WTC11 (cell line): ENCODE results near the gene ISLR.

Source experiments
- TF ChIP-seq, protein P1 (sequence below): fragments of 200-600 bp; IDR thresholded peaks from 2 replicates; pipeline ENCODE4 v1.8.0; 2022; ENCODE audit warnings: antibody characterized with exemption
- TF ChIP-seq, protein P2 (sequence below): sonication (generic); formaldehyde crosslinking; conservative IDR thresholded peaks from 2 replicates; pipeline ENCODE4 v1.8.1; 2022; ENCODE audit warnings: mild to moderate bottlenecking, missing genetic modification reagents
- TF ChIP-seq, protein P3 (sequence below): sonication (generic); formaldehyde crosslinking; IDR thresholded peaks from 2 replicates; pipeline ENCODE4 v1.8.1; 2023; ENCODE audit warnings: mild to moderate bottlenecking, moderate library complexity, missing genetic modification reagents

DNA sequence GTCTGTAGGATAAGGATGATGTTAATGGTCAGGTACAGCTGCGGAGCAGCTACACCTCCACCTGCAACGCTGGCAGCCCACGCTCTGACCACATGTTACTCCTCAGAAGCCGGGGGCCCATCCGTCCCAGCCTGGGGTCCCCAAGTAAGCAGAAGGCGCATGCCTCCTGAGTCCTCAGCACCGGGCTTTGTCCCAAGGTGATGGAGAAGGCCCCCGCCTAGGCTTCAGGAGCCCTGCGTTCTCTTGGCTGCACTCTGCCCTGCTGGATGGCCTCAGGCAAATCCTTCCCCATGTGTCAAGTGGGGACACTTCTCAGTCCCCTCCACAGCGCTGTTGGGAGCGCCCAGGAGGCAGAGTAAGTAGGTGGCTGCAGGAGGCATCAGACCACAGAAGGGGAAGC, 14.7 kb downstream of the ISLR start:
- TF ChIP-seq, protein P1, sequence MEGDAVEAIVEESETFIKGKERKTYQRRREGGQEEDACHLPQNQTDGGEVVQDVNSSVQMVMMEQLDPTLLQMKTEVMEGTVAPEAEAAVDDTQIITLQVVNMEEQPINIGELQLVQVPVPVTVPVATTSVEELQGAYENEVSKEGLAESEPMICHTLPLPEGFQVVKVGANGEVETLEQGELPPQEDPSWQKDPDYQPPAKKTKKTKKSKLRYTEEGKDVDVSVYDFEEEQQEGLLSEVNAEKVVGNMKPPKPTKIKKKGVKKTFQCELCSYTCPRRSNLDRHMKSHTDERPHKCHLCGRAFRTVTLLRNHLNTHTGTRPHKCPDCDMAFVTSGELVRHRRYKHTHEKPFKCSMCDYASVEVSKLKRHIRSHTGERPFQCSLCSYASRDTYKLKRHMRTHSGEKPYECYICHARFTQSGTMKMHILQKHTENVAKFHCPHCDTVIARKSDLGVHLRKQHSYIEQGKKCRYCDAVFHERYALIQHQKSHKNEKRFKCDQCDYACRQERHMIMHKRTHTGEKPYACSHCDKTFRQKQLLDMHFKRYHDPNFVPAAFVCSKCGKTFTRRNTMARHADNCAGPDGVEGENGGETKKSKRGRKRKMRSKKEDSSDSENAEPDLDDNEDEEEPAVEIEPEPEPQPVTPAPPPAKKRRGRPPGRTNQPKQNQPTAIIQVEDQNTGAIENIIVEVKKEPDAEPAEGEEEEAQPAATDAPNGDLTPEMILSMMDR: no peak
- TF ChIP-seq, protein P2, sequence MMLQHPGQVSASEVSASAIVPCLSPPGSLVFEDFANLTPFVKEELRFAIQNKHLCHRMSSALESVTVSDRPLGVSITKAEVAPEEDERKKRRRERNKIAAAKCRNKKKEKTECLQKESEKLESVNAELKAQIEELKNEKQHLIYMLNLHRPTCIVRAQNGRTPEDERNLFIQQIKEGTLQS (CRISPR knock-in tag): no peak
- TF ChIP-seq, protein P3, sequence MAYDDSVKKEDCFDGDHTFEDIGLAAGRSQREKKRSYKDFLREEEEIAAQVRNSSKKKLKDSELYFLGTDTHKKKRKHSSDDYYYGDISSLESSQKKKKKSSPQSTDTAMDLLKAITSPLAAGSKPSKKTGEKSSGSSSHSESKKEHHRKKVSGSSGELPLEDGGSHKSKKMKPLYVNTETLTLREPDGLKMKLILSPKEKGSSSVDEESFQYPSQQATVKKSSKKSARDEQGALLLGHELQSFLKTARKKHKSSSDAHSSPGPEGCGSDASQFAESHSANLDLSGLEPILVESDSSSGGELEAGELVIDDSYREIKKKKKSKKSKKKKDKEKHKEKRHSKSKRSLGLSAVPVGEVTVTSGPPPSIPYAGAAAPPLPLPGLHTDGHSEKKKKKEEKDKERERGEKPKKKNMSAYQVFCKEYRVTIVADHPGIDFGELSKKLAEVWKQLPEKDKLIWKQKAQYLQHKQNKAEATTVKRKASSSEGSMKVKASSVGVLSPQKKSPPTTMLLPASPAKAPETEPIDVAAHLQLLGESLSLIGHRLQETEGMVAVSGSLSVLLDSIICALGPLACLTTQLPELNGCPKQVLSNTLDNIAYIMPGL (CRISPR knock-in tag): no peak
